MCF 10A (cell line): ENCODE data around the gene CORO2A. TPM values are rescaled to one million over a fixed set of nuclear protein-coding genes. Genes with fewer than 3 reads are reported as not detected.

Experiments
- BruUV-seq: library from RNA; stranded (reverse); fragments of 400-500 nt; replicated peaks from 2 replicates; lab custom pipeline; 2021; lab: Mats Ljungman, UMichigan
- CTCF ChIA-PET: fragments of 300-600 bp; sonication (Branson Sonifier 250); formaldehyde crosslinking; extraction: SDS; loops from one replicate; lab custom pipeline; 2021; ENCODE audit warnings: antibody characterized with exemption, inconsistent platforms; lab: Yijun Ruan, JAX
- POLR2A ChIA-PET: fragments of 300-600, 350-650 bp; sonication (Branson Sonifier 250); formaldehyde crosslinking; extraction: SDS; loops from one replicate; lab custom pipeline; 2020; ENCODE audit warnings: antibody characterized with exemption, inconsistent platforms; lab: Yijun Ruan, JAX
- DNase-seq: peaks from one replicate; pipeline ENCODE4 v3.0.0-alpha.2; 2018; ENCODE audit not compliant: unreplicated experiment
- H3K27ac Mint-ChIP-seq: one replicate; pipeline ENCODE4 v1.8.0; 2022; ENCODE audit warnings: mild to moderate bottlenecking, low read depth, mixed read lengths; ENCODE audit not compliant: unreplicated experiment
- H3K27me3 Mint-ChIP-seq: one replicate; pipeline ENCODE4 v1.8.0; 2022; ENCODE audit warnings: mixed read lengths; ENCODE audit not compliant: insufficient read depth, unreplicated experiment
- H3K36me3 Mint-ChIP-seq: one replicate; pipeline ENCODE4 v1.8.0; 2022; ENCODE audit warnings: mild to moderate bottlenecking, moderate library complexity, mixed read lengths; ENCODE audit not compliant: insufficient read depth, unreplicated experiment
- H3K4me1 Mint-ChIP-seq: one replicate; pipeline ENCODE4 v1.8.0; 2022; ENCODE audit warnings: mixed read lengths; ENCODE audit not compliant: insufficient read depth, unreplicated experiment
- H3K4me3 Mint-ChIP-seq: one replicate; pipeline ENCODE4 v1.8.0; 2022; ENCODE audit warnings: mild to moderate bottlenecking, moderate library complexity, mixed read lengths; ENCODE audit not compliant: unreplicated experiment
- H3K9me3 Mint-ChIP-seq: one replicate; pipeline ENCODE4 v1.8.0; 2022; ENCODE audit warnings: mixed read lengths; ENCODE audit not compliant: unreplicated experiment
- CTCF ChIP-seq: fragments of 200-600 bp; IDR thresholded peaks from one replicate; pipeline ENCODE4 v1.8.0; 2022; ENCODE audit warnings: antibody characterized with exemption, mild to moderate bottlenecking; ENCODE audit not compliant: unreplicated experiment
- intact Hi-C: fragments of 100-400 bp; cut with micrococcal nuclease; formaldehyde crosslinking; loops from 2 replicates; pipeline ENCODE4 v1.14.1; 2022
- total RNA-seq: library from RNA; stranded (reverse); gene quantifications from 2 replicates; pipeline ENCODE4 v1.2.3, GENCODE V29; 2022

The CORO2A gene
- total RNA-seq, 1 experiment from 2014 or later: 3.4 TPM

DNA sequence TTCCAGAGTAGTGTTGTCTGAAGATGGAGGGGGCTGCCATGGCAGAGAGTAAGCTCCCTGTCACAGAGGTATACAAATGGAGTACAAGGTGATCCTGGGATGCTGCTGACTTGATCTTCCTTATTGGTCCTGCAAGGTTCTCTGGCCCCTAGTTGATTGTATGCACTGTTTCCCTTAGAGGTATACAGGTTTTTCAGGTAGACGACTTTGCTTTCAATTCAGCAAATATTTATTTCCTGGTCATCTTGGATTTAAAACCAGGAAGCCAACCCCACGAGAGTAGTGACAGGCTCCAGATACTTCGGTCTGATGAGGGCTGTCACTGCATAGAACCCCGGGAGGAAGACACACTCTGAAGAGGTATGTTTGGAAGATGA lies 56.9 kb downstream of the CORO2A start:
- TF ChIP-seq CTCF: no peak
- CTCF ChIA-PET: no interaction called here
- no TSS peak for BruUV-seq
- Mint-ChIP-seq H3K9me3 (no peaks in the 10 kb centered on the region), H3K27me3 (no peaks in the 10 kb centered on the region), H3K4me3 (no peak overlapping the region), H3K36me3 (peaks cover 5% of the 10 kb centered on the region), H3K4me1 (no peaks in the 10 kb centered on the region), H3K27ac (no peak overlapping the region)
- POLR2A ChIA-PET: interaction anchor here (0.6 kb wide), 1 partner anchor 441 kb away, joined by 3 read pairs; no protein-coding TSS in a partner anchor
- no peak for DNase-seq
- intact Hi-C loops: no loop called here

- no peaks in the 10 kb centered on the region for H3K4me1 Mint-ChIP-seq
- no peak for TF ChIP-seq CTCF
- ChIA-PET CTCF (no interaction called here), POLR2A (interaction anchor here (0.6 kb wide), 1 partner anchor 441 kb away, joined by 3 read pairs; no protein-coding TSS in a partner anchor)
- no peaks in the 10 kb centered on the region for H3K27me3 Mint-ChIP-seq
- no peak overlapping the region for H3K27ac Mint-ChIP-seq
- no peaks in the 10 kb centered on the region for H3K9me3 Mint-ChIP-seq
- no peak overlapping the region for H3K4me3 Mint-ChIP-seq
- peaks cover 11% of the 10 kb centered on the region for H3K36me3 Mint-ChIP-seq
- BruUV-seq: no TSS peak
- intact Hi-C loops: no loop called here
- no peak for DNase-seq
Measured at GRCh38 chr9:98134702-98135557, 57.5 kb downstream of the CORO2A start.

DNA sequence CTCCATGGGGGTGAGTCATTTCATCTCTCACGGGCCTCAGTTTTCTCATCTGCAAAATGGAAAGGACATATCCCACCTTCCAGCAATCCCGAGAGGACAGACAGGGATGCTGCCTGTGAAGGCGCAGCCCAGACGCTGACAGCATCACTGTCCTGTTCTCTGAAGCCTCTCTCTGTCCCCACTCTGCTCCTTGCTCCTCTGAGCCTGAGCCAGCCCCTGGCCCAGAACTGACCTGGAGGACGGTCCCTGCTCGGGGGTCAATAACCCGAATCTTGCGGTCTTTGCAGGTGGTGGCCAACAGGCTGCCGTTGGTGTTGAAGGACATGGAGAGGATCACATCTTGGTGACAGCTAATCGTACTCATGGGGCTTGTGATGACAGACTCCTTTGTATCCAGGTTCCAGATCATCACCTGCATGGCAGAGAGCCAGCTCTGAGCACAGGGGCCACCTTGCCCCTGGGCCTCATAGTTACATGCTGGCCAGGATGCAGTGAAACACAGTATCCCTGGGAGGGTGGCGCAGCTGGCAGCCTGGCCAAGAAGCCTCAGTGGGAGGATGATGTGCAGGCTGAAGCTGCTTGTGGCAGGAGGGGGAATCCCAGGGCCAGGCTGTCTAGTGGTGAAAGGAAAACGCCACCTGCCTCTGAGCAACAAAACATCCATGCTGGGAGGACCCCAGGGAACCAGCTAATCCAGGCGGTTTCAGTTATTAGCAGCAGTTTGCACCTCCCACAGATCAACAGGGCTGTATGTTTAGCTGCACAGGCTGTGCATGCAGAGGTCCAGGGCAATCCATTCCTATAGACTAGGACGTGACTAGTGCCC lies 59.4 kb downstream of the CORO2A start:
- BruUV-seq: no TSS peak
- Mint-ChIP-seq H3K27me3 (no peaks in the 10 kb centered on the region), H3K27ac (no peak overlapping the region), H3K9me3 (no peaks in the 10 kb centered on the region), H3K4me1 (no peaks in the 10 kb centered on the region), H3K4me3 (no peak overlapping the region), H3K36me3 (peaks cover 11% of the 10 kb centered on the region)
- intact Hi-C loops: no loop called here
- no peak for TF ChIP-seq CTCF
- CTCF ChIA-PET: interaction anchor here (1.7 kb wide), 1 partner anchor 12 kb away, joined by 4 read pairs; no protein-coding TSS in a partner anchor
- POLR2A ChIA-PET: interaction anchor here (1.5 kb wide), 1 partner anchor 15 kb away, joined by 3 read pairs; no protein-coding TSS in a partner anchor
- no peak for DNase-seq

GRCh38 chr9:98132158-98132557 lies 60.3 kb downstream of the CORO2A start:
- H3K27me3 Mint-ChIP-seq: no peaks in the 10 kb centered on the region
- H3K9me3 Mint-ChIP-seq: no peaks in the 10 kb centered on the region
- no peaks in the 10 kb centered on the region for H3K4me1 Mint-ChIP-seq
- H3K4me3 Mint-ChIP-seq: no peak overlapping the region
- no peak overlapping the region for H3K27ac Mint-ChIP-seq
- POLR2A ChIA-PET: interaction anchor here (1.2 to 1.5 kb wide), 2 partner anchors 14 kb away, joined by 3 read pairs; no protein-coding TSS in a partner anchor
- CTCF ChIA-PET: interaction anchor here (1.3 to 1.7 kb wide), 2 partner anchors 11 to 73 kb away, joined by 4 read pairs; no protein-coding TSS in a partner anchor
- no peak for TF ChIP-seq CTCF
- DNase-seq: no peak
- BruUV-seq: no TSS peak
- intact Hi-C loops: no loop called here
- peaks cover 11% of the 10 kb centered on the region for H3K36me3 Mint-ChIP-seq
